DMS53 treated with DMSO at 0.1 percent for 48 hours (cell line): ENCODE measurements around the gene LDLRAD4.

Experiments
- DNase-seq: peaks from one replicate; lab custom pipeline; 2025; ENCODE audit not compliant: unreplicated experiment; lab: John Stamatoyannopoulos, UW

The LDLRAD4 gene

DNA sequence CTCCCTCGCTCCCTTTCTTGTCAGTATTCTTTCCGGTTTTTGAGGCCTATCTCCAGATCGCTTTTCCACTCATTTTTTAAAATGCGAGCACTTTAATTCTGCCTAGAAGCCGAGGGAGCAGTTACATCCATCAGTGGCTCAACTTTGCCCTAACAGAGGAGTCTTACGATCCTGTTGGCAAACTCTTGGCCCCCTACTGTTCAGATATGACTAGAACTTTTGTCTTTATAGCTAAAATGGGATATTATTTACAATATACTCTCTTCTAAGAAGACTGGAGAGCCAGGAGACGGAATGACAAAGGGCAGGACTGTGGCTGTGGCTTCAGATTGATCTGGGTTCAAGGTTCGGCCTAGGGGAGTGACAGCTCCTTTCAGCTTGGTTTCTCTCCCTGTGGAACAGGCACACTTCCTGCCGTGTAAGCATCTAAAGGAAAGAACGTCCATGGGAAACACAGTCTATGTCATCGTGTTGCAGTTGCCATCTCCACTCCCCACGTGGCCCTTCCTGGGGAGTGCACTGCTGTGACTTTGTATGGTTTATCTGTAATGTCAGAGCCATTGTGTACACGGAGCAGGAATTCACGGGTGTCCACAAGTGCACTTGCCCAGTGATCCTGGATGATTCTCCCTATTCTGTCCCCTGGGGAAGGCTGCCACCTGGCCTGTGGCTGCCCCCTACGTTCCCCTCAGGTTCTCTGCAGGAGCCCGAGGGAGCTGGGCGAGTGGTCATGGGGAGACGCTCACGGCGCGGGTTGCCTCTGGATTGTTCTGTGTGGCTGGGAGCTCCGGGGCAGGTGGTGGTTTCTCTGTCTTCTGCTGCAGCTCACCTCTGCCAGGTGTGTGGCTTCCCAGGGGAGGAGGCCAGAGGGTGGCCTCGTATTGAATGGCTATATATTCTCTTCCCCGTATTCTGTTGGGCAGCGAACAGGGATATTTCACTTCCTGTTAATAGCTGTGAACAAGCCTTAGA, 222.0 kb downstream of the LDLRAD4 start:
- DNase-seq, result no peak

DNA sequence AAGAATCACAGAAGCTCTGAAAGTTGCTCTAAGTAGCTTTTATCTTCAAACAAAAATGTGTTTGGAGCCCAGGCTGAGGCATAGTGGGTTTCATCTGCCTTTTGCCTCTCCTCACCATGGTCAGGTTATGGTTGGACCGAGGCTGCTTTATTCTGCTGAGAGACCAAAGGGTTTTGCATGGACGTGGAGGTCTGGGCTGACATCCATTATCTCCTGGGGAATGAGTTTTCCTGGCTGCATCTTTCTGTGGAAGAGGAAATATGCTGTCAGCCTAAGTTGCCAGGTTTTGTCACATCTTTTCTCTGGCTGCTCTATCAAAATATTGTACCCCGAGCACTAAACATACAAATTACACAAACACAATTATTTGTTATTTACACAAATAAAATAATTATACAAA, 223.2 kb downstream of the LDLRAD4 start:
- no peak for DNase-seq

DNA sequence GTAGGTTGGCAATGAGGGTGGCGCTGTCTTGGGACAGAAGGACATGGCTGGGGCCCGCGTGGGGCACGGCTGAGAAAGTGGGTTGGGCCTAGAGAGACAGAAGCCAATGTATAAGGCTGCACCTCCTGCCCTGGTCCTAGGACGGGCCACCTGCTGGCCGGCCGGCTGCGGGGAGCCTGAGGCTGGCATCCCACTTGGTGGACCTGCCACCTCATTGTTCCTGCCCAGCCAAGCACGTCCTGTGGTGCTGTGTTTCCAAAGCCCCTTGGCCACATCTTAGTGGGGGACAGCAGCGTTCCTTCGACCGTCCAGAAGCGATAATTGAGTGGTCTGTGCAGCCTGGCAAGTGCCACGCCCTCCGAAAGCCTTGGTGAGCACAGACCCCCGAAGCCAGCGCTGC, 223.9 kb downstream of the LDLRAD4 start:
- DNase-seq, result no peak

DNA sequence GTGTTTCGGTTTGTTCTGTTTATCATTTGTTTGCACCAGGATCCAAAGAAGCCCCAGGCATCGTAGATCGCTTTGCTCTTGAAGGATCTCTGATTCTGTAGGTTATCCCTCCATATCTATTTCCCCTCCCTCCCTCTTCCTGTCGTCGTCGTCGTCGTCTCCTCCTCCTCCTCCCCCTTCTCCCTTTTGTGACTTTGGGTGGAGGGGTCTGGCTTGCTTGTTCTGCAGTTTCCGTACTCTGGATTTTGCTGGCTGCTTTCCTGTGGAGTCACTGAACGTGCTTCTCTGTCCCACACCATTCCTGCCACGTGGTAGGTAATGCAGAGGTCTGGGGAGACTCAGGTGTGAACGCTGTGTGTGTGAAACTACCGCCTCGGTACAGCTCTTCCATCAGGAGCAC, 225.0 kb downstream of the LDLRAD4 start:
- no peak for DNase-seq

DNA sequence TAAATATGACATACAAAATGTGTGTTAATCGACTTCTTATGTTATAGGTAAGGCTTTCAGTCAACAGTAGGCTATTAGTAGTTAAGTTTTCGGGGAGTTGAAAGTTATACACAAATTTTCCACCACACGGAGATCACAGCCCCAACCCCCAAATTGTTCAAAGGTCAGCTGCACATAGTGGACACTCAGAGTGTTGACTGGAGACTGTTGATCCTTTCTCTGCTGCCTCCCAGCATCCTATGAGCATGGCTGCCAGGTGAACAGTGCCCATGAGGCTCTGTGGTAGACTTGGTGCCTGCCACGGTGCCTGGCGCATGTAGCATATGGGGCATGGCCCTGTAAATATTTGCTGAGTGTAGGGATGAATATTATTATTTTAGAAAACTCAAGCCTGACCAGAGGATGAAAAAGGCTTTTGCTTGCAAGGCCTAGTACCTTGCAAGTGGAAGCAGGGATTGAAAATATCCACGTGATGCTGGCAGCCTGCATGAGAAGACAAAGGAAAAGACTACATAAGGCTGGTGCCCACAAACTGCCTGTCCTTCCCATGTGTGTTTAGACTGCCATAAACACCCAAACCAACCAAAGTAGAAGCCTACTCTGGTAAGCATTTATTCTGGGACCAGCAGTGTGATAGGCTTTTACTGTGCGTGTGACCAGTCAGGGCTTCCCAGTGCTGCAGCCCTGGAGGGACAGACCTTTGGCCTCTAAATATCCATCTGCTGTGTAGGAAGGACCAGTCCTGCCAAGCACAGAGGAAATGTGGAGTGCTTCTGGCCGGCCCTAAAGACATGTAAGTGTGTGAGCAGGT, 226.1 kb downstream of the LDLRAD4 start:
- DNase-seq, result no peak

DNA sequence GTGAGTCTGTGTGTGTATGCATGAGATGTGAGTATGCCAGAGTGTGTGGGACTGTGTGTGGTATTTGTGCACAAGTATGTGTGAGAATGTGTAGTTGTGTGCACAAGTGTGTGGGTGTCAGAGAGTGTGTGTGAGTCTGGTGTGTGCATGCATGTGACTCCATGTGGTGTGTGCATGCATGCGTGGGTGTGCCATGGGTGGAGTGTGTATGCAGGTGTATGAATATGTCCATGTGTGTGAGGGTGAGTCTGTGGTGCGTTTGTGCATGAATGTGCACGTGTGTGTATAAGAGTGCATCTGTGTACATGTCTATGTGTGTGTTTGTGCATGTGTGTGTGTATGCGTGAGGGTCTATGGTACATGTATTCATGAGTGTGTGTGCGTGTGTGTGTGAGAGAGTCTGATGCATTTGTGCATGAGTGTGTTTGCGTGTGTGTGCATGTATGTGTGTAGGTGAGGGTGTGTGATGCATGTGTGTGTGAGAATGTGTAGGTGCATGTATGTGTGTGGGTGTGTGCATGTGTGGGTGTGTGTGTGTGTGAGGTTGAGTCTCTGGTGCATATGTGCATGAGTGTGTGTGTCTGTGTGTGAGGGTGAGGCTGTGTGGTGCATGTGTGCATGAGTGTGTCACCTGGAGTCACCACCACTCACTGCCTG, 226.8 kb downstream of the LDLRAD4 start:
- no peak for DNase-seq

DNA sequence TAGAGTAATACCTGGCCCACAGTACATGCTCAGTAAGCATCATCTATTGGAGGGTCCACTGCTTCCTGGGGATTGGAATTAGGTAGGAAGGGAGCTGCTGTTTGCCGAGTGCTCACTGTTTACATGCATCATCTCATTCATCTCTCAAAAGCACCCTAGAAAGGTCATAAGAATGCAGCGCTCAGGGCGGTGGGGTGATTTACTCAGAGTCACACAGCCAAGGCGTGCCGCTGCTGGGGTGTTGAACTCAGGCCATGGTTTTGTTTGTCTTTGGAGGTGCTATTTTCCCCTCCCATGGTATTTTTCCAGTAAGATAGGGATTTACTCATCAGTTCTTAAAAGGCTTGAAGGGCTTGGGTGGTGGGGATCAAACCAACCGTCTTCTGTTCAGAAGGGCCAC, 227.5 kb downstream of the LDLRAD4 start:
- no peak for DNase-seq

DNA sequence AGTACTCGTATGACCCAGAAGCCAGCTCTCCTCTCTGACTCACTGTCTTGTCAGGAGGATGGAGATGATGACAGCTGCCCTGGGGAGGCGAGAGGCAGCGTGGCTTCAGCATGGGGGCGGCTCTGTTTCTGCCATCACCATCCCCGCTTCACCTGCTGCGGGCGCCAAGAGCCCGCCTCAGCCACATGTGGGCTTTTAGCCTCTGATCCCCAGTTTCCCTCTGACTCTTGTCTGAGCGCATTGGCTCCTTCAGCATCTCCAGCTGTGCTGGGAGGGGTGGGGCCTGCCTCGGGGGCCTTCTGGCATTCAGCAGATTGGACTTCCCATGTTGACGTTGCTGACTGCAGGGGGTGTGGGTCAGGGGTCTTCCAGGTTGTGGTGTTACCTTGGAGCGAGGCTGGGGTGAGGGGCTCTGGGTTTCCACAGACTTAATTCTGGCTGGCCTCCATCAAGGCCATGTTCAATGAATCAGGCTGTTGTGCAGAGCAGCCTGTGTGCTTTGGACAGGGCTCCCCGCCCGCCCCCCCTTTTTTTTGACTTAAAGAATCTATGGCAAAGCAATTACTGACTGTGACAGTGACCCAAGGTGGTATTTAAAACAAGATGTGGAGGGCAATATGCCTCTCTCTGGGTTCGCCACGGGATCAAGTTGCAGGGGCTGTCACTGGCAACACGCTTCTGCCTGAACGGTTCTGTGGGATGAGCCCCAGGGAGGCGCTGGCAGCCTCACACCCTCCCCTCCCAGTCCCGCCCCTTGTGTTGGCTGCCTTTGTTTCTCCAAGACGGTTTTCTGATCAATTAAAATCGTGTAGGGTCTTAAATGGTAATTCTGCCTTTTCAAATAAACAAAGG, 228.3 kb downstream of the LDLRAD4 start:
- DNase-seq, result no peak

DNA sequence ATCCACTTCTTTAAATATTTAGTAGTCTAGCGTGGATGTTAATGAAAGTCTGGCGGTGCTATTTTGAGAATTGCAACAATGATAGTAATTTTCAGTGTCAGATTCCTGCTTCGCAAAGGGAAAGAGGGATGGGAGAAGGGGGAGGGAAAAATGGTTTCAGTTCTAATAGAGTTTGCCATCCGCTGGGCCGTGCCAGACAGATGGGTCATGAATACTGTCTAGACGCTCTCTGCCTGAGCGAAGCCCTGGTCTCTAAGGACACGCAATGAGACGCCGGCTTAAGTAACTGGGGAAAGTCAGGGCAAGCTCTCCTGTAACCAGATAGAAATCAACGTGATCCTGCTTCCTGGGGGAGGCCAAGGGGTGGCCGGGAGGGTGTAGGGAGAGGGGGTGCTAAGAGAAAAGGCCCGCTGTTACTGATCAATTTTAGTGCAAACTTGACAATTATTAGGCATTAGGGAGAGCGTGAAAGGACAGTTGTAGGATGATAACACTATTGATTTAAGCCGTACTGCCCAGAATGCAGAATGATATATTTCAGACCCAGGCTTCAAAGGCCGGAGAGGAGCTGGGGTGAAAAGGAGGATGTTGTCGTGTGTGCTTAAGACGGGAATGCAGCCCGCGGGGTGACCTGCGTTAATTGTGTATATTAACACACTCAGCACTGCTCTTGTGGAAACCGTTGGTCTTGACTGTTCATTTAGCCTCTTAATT, 229.2 kb downstream of the LDLRAD4 start:
- DNase-seq, result no peak

DNA sequence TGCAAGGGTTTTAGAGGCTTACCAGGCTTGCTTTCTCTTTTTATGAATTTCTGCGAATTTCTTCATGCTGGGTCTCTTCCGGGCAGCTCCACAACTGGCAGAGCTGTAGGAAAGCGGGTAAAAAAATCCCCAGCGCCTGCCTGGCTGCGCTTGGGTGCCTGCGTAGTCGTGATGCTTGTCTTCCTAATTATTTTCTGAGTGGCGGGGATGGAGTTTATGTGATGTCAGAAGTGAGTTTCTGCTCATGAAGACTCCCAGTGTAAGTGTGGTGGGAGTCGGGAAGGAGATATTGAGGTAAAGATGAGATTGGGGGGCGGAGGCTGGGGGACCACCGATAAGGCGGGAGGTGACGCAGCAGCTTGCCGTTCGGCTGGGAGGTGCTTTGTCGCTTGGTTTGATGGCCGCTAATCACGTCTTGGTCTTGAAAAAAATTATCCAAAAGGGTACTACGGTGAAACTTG, 229.8 kb downstream of the LDLRAD4 start:
- no peak for DNase-seq

DNA sequence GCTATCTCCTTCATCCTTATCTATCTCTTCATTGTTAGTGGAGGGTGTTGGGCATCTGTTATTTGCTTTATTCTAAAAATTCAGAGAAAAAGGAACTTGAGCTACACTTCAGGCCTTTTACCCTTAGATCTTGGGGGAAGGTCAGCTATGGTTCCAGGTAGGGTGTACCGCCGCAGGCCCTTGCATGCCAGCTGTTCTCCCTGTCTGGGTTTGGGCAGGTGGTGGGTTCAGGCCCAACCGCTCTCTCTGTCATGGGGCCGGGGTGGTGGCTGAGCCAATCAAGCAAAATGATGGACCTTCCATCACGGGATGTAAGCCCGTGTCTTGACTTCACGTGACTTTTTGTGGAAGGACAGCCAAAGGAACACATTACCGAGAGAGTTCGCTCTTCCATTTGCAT, 231.1 kb downstream of the LDLRAD4 start:
- no peak for DNase-seq

DNA sequence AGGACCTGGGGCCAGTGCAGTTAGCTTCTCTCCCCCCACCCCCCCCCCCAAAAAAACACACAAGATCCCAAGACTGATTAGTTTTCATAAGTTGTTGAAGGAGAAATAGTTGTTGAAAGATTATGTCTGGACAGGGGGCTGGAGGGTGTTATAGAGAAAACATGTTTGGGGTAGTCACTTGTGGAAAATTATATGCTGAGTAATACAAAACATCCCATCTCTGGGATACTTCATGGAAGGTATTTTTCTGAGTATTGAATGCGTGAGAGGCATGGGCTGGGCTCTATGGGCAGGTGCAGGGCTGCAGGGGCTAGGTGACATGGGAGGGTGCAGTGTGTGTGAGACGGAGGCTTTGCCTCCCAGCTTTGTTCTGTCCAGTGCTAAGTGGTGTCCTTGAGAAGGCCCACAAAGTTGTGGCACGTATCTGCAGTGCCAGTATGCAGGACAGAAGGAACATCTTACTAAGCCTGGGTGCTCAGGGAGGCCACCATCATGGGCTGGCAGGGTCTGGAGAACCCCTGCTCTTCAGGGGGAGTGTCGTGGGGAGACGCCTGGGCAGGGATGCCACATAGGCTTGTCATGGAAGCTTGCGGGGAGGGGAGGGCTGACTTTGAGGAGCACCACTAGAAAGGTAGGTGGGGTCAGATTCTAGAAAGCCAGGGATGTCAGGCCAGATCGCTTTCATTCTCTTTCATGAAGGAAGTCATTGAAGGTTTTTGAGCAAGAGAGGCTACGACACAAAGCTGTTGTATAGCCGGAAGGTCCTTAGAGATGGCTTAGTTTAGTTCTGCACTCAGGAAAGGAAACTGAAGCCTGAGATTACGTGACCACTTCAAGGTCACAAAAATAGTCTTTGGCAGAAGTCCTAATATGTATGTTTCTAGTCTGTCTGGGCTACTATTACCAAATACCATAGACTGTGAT, 232.0 kb downstream of the LDLRAD4 start:
- DNase-seq, result no peak

DNA sequence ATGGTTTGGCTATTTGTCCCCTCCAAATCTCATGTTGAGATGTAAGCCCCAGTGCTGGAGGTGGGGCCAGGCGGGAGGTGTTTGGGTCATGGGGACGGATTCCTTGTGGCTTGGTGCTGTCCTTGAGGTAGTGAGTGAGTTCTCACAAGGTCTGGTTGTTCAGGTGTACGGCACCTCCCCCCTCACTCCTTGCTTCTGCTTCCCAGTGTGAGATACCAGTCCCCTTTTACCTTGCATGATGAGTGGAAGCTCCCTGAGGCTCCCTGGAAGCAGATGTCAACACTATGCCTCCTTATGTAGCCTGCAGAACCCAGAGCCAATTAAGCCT, 232.6 kb downstream of the LDLRAD4 start:
- DNase-seq, result no peak

DNA sequence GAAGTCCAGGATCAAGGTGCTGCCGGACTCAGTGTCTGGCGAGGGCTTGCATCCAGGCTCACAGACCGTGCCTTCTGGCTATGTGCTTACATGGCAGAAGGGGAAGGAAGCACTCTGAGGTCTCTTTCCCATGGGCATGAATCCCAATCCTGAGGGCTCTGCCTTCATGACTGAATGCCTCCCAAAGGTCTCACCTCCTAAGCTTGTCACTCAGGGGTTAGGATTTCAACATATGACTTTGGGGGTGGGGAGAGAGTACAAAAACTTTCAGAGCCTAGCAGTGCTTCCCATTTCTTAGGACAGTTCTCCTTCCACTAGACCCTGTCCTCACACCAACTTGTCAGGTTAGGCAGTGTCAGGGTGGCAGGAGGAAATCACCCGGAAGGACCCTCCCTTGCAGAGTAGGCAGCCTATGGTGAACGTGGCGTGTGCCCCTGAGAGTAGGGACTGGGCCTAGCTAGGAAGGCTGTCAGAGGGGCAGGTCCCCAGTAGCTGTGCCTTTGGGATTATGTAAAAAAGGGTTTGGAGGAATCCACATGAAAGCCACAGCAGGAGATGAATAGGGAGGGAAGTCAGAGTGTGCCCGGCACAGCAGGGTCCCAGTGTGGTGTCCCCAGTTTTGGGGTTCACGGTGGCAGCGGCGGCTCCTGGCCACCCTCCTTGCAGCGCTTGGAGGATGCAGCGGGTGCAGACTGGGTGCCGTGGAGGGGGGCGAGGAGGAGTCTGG, 233.3 kb downstream of the LDLRAD4 start:
- DNase-seq, result no peak

DNA sequence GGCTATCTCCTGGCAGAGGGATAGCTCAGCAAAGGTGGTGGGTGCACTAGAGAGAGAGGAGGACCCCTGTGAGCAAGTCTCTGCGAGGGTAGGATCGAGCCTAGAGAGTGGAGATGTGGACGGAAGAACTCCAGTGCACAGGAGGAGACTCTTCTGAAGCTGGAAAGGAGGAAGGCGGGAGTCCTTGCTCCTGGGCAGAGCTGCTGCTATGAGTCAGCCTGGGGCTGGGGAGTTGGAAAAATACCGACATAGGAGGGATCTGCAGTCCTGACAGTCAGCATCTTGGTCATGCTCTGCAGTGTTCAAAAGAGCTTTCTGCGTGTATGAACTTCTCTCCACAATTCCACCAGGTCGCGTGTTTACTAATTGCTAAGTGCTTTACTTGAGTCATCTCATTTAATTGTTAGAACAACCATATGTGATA, 233.8 kb downstream of the LDLRAD4 start:
- no peak for DNase-seq

DNA sequence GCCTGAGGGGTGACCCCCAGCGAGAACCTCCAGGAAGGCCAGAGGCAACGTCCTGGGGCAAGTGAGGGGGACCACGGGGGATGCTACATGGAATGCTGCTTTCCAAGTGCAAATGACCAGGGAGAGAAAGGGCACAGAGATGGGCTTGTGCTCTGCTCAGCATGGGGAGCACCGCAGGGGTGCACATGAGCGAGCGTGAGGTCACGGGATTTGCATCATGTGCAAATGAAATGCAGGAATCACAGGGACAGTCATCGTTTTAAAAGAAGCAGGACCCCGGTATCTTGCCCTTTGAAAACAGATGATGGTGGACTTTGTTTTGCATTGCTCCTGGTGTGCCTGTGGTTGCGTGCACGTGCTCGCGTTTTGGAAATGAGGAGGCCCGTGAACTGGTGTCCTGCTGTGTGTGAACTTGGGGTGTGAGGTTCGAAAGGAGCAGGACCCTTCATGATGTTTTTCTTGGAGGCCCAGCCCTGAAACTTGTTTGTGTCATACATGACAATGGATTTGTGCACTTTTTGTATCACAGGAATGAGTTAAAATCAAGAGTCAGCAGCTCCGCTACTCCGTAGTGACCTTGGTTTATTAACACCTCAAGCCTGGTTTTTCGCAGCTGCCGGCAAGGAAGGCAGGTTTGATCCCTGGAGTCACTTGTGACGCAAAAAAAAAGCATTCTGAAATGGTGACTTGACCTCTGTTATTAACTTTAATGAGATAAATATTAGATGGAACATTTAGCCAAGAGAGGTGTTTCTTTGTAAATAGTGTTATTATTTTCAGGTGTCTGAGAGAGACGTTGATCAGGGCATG, 234.5 kb downstream of the LDLRAD4 start:
- no peak for DNase-seq

DNA sequence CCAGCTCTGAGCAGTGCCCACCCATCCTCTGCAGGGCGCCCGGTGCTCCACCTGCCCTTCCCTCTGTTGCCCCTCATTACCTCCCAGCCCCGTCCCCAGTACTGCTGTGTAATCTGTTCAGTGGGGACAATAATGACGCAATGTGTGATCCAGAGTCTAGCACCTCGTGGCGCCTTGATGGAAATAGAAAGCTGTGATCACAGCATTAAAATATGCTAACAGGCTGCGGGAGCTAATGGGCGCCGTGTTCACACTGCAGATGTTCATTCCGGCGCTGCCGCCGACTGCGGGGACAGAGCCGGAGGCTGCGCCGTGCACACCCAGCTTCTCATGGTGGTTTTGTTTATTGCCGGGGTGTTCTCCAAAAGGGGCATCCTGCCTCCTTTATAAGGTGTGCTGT, 235.2 kb downstream of the LDLRAD4 start:
- DNase-seq, result no peak
